Muscle of leg (tissue), 11 donors: Measurements from ENCODE around the gene GAS2. TPM values are rescaled to one million over a fixed set of nuclear protein-coding genes. Genes with fewer than 3 reads are reported as not detected.

ENCODE experiments used
- DNase-seq: peaks from one replicate; pipeline ENCODE4 v3.0.0; 2013
- H3K27ac ChIP-seq: one replicate; pipeline ENCODE4 v1.5.1; 2013; ENCODE audit warnings: mild to moderate bottlenecking, low read length, control low read depth
- H3K27me3 ChIP-seq: one replicate; pipeline ENCODE4 v1.6.1; 2013; ENCODE audit warnings: low read length; ENCODE audit not compliant: control insufficient read depth, insufficient read depth
- H3K36me3 ChIP-seq: one replicate; pipeline ENCODE4 v1.6.1; 2013; ENCODE audit warnings: low read length; ENCODE audit not compliant: control insufficient read depth, insufficient read depth
- H3K4me1 ChIP-seq: one replicate; pipeline ENCODE4 v1.6.1; 2013; ENCODE audit warnings: low read length; ENCODE audit not compliant: control insufficient read depth, insufficient read depth
- H3K4me3 ChIP-seq: one replicate; pipeline ENCODE4 v1.5.1; 2013; ENCODE audit warnings: low read length, control low read depth
- H3K9me3 ChIP-seq: replicated peaks from 2 replicates; pipeline ENCODE4 v1.6.1; 2013; ENCODE audit warnings: low read depth, low read length; ENCODE audit not compliant: control insufficient read depth
- WGBS: methylation state at CpG from one replicate; pipeline ENCODE4 v1.1.5; 2013; ENCODE audit warnings: missing lambda C conversion rate; ENCODE audit not compliant: insufficient coverage; 5-methylcytosine and 5-hydroxymethylcytosine counted together
- polyA plus RNA-seq, 8 donors: library from polyadenylated mRNA; unstranded; fragments of 120-200 nt; gene quantifications; one replicate each; pipeline versions ENCODE4 v1.2.1 to v1.2.3, GENCODE V29; 2013; ENCODE audit warnings: inconsistent platforms in 1 of 8, low replicate concordance in 1 of 8; ENCODE audit not compliant: insufficient read length in 8 of 8, insufficient read depth in 1 of 8
- total RNA-seq: library from RNA; stranded (reverse); fragments of 120-200 nt; gene quantifications from one replicate; pipeline ENCODE4 v1.2.4, GENCODE V29; 2013

Gene GAS2
- total and polyA plus RNA-seq, 9 donors: 8.4 to 90.1 (median 25.7) TPM

- no peak overlapping the region for H3K4me3 ChIP-seq
- no peaks in the 10 kb centered on the region for H3K4me1 ChIP-seq
- H3K27ac ChIP-seq: no peak overlapping the region
- DNase-seq: no peak
- no peaks in the 10 kb centered on the region for H3K36me3 ChIP-seq
- no peaks in the 10 kb centered on the region for H3K27me3 ChIP-seq
- H3K9me3 ChIP-seq: no peaks in the 10 kb centered on the region
- WGBS: 69% methylated on average over 2 of the region's 4 CpGs
Observed at GRCh38 chr11:22690871-22691270, 24.5 kb downstream of the GAS2 start.

DNA sequence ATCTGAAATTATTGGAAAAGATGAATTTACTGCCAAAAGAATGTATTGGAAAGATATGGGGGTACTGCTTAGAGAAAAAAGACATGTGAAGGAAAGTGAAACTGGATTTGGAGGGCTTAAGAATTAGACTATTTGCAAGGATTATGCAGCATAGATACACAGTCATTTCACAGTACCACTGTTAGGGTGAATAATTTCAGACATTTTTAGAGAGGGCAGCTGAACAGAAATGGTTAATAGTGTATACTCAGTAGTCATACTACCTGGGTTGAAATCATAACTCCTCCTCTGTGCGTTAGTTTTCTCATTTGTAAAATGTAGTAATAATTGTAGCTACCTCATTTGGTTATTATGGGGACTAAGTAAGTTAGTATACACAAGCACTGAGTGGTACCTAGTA lies 33.0 kb downstream of the GAS2 start:
- Histone ChIP-seq H3K9me3 (no peaks in the 10 kb centered on the region), H3K4me3 (no peak overlapping the region), H3K4me1 (no peaks in the 10 kb centered on the region), H3K27me3 (no peaks in the 10 kb centered on the region), H3K27ac (no peak overlapping the region), H3K36me3 (no peaks in the 10 kb centered on the region)
- WGBS: no CpG with 5 or more reads among the region's 1 CpG
- no peak for DNase-seq

DNA sequence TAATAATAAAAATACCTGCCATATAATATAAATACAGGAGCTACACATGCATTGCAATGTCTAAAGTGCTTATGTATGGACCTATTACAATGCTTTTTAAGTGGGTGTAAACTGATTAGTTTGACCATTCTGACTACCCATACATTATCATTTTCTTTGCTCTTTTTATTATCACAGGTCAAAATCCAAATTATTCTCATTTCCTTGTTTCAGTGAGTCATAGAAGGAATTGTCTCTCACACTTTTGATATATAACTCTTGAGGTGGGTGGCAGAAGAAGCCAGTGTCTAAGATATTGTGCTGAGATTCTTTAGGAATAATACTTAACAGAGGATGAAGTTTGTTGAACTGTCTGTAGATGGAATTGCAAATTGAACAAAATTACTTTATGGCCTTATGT lies 35.6 kb downstream of the GAS2 start:
- no peaks in the 10 kb centered on the region for H3K9me3 ChIP-seq
- DNase-seq: no peak
- H3K27ac ChIP-seq: no peak overlapping the region
- H3K27me3 ChIP-seq: no peaks in the 10 kb centered on the region
- H3K4me1 ChIP-seq: no peaks in the 10 kb centered on the region
- no peak overlapping the region for H3K4me3 ChIP-seq
- H3K36me3 ChIP-seq: no peaks in the 10 kb centered on the region

DNA sequence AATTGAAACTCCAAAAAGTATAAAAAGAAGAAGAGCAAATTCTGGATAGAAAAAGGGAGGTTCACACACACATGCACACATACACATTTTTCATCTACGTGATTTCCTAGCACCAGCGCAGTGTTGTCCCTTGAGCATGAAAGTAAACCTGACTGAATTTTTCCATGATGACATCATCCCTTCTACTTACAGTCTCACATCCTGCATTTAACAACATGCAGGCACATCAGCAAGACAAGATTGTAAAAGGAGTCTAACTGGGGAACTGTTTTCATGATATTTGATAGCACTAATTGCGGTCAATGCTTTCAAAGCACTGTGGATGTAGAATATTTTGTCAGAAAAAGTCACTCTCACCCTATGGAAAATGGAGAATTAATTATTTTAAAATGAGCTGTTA lies 36.6 kb downstream of the GAS2 start:
- Histone ChIP-seq H3K4me1 (no peaks in the 10 kb centered on the region), H3K36me3 (no peaks in the 10 kb centered on the region), H3K27me3 (no peaks in the 10 kb centered on the region), H3K27ac (peak overlapping the region; percentile 57), H3K4me3 (no peak overlapping the region), H3K9me3 (no peaks in the 10 kb centered on the region)
- no CpG with 5 or more reads among the region's 3 CpGs for WGBS
- peak; percentile 94 for DNase-seq

DNA sequence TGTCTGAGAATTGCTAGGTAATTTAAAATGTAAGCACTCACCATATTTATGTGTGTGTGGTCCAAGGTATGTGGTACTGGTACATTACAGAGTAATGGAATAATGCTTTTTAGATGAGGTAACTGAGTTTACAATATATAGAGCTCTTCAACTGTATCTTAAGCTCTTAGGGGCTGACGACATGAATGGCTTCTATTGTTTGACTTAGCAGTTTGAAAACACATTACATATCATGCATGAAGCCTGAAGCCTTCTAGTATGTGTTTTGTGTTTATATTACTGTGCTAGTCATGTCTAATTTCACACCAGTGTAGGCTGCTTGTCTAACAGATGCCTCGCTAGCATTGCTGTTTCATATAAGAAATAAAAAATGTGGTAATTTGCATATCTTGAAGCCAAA lies 37.2 kb downstream of the GAS2 start:
- H3K4me3 ChIP-seq: no peak overlapping the region
- no peaks in the 10 kb centered on the region for H3K4me1 ChIP-seq
- no peaks in the 10 kb centered on the region for H3K36me3 ChIP-seq
- DNase-seq: peak; percentile 57
- no CpG with 5 or more reads among the region's 2 CpGs for WGBS
- H3K27me3 ChIP-seq: no peaks in the 10 kb centered on the region
- H3K27ac ChIP-seq: peak overlapping the region; percentile 57
- H3K9me3 ChIP-seq: no peaks in the 10 kb centered on the region

- no peak for DNase-seq
- Histone ChIP-seq H3K36me3 (no peaks in the 10 kb centered on the region), H3K27ac (no peak overlapping the region), H3K9me3 (no peaks in the 10 kb centered on the region), H3K4me1 (peaks cover 6% of the 10 kb centered on the region), H3K4me3 (no peak overlapping the region), H3K27me3 (no peaks in the 10 kb centered on the region)
- WGBS: 79% methylated on average over 1 of the region's 3 CpGs
Observed at GRCh38 chr11:22707119-22707899, 40.9 kb downstream of the GAS2 start.

- no peaks in the 10 kb centered on the region for H3K9me3 ChIP-seq
- H3K27ac ChIP-seq: no peak overlapping the region
- no peaks in the 10 kb centered on the region for H3K36me3 ChIP-seq
- H3K4me3 ChIP-seq: no peak overlapping the region
- no peaks in the 10 kb centered on the region for H3K27me3 ChIP-seq
- DNase-seq: peak; percentile 75
- WGBS: 41% methylated on average over 3 of the region's 3 CpGs
- H3K4me1 ChIP-seq: peaks cover 6% of the 10 kb centered on the region
Observed at GRCh38 chr11:22711071-22711770, 44.8 kb downstream of the GAS2 start.

- H3K27ac ChIP-seq: no peak overlapping the region
- 0% methylated on average over 1 of the region's 1 CpG for WGBS
- H3K4me3 ChIP-seq: no peak overlapping the region
- H3K9me3 ChIP-seq: no peaks in the 10 kb centered on the region
- no peaks in the 10 kb centered on the region for H3K27me3 ChIP-seq
- no peaks in the 10 kb centered on the region for H3K36me3 ChIP-seq
- peaks cover 6% of the 10 kb centered on the region for H3K4me1 ChIP-seq
- DNase-seq: no peak
Observed at GRCh38 chr11:22711880-22712279, 45.5 kb downstream of the GAS2 start.

GRCh38 chr11:22713336-22713735 lies 46.9 kb downstream of the GAS2 start:
- DNase-seq: no peak
- Histone ChIP-seq H3K27ac (no peak overlapping the region), H3K9me3 (no peaks in the 10 kb centered on the region), H3K36me3 (no peaks in the 10 kb centered on the region), H3K4me3 (no peak overlapping the region), H3K4me1 (peaks cover 6% of the 10 kb centered on the region), H3K27me3 (no peaks in the 10 kb centered on the region)
- WGBS: no CpG with 5 or more reads among the region's 1 CpG

DNA sequence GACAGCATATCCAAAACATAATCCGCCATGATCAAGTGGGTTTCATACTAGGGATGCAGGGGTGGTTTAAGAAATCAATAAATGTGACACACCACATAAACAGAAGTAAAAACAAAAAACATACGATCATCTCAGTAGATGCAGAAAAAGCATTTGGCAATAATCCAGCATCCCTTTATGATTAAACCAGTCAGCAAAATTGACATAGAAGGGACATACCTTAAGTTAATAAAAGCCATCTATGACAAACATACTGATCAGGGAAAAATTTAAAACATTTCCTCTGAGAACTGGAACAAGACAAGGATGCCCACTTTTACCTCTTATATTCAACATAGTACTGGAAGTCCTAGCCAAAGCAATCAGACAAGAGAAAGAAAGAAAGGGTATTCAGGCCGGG lies 49.6 kb downstream of the GAS2 start:
- no peak for DNase-seq
- Histone ChIP-seq H3K9me3 (no peaks in the 10 kb centered on the region), H3K27me3 (no peaks in the 10 kb centered on the region), H3K36me3 (no peaks in the 10 kb centered on the region), H3K4me1 (peaks cover 6% of the 10 kb centered on the region), H3K27ac (no peak overlapping the region), H3K4me3 (no peak overlapping the region)
- no CpG with 5 or more reads among the region's 3 CpGs for WGBS
